NCI-H446 treated with DMSO at 0.1 percent for 48 hours (cell line): ENCODE results near the gene PRKCSH.
"Not testable (repeated sequence)": the region's sequence is repeated elsewhere in the genome, so short reads cannot be mapped to it uniquely, and the experiment has no call there.

ENCODE experiments used
- DNase-seq: peaks from one replicate; lab custom pipeline; 2025; lab: John Stamatoyannopoulos, UW

PRKCSH gene, protein sequence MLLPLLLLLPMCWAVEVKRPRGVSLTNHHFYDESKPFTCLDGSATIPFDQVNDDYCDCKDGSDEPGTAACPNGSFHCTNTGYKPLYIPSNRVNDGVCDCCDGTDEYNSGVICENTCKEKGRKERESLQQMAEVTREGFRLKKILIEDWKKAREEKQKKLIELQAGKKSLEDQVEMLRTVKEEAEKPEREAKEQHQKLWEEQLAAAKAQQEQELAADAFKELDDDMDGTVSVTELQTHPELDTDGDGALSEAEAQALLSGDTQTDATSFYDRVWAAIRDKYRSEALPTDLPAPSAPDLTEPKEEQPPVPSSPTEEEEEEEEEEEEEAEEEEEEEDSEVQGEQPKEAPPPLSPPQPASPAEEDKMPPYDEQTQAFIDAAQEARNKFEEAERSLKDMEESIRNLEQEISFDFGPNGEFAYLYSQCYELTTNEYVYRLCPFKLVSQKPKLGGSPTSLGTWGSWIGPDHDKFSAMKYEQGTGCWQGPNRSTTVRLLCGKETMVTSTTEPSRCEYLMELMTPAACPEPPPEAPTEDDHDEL

GRCh38 chr19:11435057-11435832 lies at the start of gene PRKCSH, which contains the start of gene ODAD3:
PRKCSH (plus strand) TSS chr19:11435635; CDS start chr19:11436118, 483 bp downstream.
ODAD3 (minus strand) TSS chr19:11435121; CDS start chr19:11435016, 105 bp downstream.
- DNase-seq: peak; percentile 100

GRCh38 chr19:11387162-11388034 lies 48.0 kb upstream of the PRKCSH start:
- no peak for DNase-seq

GRCh38 chr19:11390359-11390758 lies 45.1 kb upstream of the PRKCSH start:
- no peak for DNase-seq

DNA sequence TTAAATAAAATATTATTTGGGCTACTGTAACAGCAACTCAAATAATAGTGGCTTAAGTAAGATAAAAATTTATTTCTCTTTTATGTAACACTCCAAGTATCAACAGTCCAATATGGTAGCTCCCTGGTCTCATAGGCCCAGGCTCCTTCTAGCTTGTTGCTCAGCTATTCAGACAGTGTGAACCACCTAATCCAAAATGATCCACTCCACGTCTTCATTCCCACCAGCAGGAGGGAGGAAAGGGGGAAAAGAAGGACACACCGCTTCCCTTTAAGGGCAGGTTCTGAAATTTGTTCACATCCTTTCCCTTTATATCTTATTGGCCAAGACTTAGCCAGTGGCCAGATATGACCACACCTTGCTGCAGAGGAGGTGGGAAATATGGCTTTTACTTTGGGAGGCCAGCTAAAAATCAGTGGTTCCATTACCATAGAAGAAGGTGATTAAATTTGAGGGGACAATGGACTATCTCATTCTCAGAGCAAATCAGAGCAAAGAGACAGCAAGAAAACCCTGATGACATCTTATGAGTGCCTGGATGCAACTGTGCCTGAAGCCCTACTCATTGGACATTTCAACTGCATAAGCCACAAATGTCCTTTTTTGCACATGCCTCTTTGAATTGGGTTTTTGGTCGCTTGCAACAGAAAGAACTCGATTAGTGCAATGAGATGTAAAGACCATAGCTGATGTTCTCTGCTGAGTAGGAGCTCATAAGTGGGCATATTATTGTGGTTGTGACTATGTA lies 44.3 kb upstream of the PRKCSH start:
- no peak for DNase-seq

- no peak for DNase-seq
Observed at GRCh38 chr19:11397089-11397610, 38.3 kb upstream of the PRKCSH start.

GRCh38 chr19:11399667-11400066 lies 35.8 kb upstream of the PRKCSH start:
- no peak for DNase-seq

DNA sequence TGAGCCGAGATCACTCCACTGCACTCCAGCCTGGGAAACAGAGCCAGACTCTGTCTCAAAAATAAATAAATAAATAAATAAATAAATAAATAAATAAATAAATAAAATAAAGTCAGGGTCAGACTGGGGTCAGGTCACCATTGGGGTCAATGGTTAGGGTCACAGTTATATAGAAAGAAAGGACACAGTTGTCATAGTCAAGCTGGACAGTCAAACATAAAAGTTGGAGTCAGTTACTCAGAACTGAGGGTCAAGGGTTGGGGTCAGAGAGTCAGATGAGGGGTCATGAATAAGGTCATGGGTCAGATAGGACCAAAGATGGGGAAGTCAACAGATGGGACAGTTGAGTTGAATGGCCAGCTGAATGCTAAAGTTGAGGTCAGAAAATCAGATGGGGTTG lies 34.6 kb upstream of the PRKCSH start:
- no peak for DNase-seq

DNA sequence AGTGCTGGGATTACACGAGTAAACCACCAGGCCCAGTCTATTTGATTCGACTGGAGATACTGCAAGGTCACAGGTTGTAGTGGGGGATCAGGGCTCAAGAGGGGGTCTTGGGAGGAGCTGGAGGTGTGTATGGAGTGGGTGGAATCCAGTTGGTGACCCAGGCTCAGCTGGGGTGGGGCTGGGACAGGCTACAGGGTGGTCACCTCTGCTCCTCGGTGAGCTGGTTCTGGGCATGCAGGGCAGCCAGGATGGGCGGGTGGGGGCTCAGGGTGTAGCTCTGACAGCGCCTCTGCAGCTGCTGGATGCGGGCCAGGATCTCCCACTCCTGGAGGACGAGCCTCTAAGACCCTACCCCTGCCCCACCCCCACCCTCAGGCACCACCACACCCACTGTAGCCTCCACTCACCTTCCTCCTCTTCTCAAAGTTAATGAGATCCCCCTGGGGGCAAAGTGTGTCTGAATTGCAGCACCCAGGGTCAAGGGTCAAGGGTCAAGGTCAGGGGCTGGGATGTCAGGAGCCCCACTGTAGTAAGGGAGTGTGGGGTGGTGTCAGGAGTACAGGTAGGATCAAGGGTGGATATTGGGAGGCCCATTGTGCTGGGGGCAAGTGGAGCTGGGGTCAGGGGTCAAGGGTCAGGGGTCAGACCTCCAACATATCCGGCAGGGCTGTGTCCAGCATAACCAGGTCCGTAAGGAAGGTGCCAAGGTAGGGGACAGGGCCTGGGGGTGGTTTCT lies 33.5 kb upstream of the PRKCSH start:
- DNase-seq: no peak

DNA sequence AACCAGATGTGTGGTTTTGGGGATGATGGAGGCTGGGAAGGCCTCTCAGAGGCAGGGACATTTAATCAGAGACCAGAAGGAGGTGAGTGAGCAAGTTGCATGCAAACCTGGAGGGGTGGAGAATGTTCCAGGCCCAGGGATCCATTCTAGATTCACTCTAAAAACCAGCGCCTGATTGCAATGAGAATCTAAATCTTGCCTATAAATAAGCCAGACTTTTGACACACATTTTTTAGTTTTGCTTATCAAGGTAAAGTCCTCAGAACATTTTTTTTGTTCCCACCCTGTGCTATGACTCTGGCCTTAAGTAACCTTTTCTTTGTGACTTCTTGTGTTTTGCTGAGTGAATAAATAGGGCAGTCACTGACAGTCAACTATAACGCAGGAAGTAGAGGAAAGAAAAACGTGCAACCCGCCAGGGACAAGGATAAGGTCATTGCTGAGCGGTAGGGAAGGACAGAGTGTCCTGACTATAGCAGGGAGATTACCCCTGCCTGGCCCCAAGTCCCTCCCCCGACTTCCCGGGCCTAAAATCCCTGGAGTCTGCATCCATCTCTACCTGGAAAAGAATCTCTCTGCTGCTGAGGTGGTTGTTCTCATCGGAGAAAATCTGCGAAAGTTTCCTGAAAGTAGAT lies 30.7 kb upstream of the PRKCSH start:
- no peak for DNase-seq

DNA sequence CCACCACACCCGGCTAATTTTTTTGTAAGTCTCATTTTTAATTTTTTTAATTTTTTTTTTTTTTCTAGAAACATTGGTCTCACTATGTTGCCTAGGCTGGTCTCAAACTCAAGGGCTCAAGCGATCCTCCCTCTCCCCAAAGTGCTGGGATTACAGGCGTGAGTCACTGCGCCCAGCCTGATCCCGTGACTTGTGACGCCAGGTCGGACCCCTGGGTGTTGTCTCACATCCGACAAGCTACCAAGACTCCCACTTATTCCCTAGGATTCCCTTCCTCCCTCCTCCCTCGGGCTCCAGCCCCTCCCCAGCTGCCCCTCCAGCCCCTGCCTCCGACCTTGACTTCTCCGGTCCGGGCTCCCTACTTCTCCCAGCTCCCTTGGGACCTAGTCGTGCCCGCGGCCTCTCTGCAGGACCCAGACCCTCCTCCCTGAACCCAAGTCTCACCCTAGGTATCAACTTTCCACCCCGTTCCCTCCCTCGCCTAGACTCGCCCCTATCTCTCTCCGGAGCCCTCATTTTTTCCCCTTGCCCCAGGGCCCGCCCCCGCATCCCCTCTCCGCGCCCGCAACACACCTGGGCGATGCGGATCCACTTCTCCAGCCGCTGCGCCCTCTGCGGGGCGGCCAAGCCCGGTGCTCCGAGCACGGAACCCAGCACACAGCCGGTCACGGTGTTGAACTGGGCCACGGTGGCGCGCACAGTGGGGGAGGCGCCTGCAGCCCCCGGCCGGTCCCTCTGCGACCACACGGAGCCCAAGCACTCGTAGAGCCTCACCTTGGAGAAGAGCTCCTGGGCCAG lies 29.4 kb upstream of the PRKCSH start:
- DNase-seq: no peak

- DNase-seq: not testable (repeated sequence)
Observed at GRCh38 chr19:11406703-11407236, 28.7 kb upstream of the PRKCSH start.

- no peak for DNase-seq
Observed at GRCh38 chr19:11408591-11408990, 26.8 kb upstream of the PRKCSH start.

- DNase-seq: no peak
Observed at GRCh38 chr19:11410682-11411081, 24.8 kb upstream of the PRKCSH start.

- DNase-seq: no peak
Observed at GRCh38 chr19:11414544-11414943, 20.9 kb upstream of the PRKCSH start.

- no peak for DNase-seq
Observed at GRCh38 chr19:11416346-11417052, 18.9 kb upstream of the PRKCSH start.

- no peak for DNase-seq
Observed at GRCh38 chr19:11418094-11418548, 17.3 kb upstream of the PRKCSH start.

GRCh38 chr19:11418549-11419506 lies 16.6 kb upstream of the PRKCSH start, which contains the start of gene RGL3:
RGL3 (minus strand) TSS chr19:11419314; CDS start chr19:11419278, 36 bp downstream.
- DNase-seq: no peak
